ENCODE results near the gene PSMB3. TPM values are rescaled to one million over a fixed set of nuclear protein-coding genes. Genes with fewer than 3 reads are reported as not detected.

Gene PSMB3
- polyA plus RNA-seq, 3 donors: 315 to 689 (median 625) TPM

- peaks cover 0 to 3% (median 0%) of the 10 kb centered on the region in 3 donors for H3K27me3 Mint-ChIP-seq (ENCODE audit: low read depth in 3 of 3)
- H2AFZ ChIP-seq (ENCODE audit: insufficient read depth, low read depth, low read length, poor library complexity, severe bottlenecking): no peak overlapping the region
- H3K4me1 Mint-ChIP-seq: no peaks in the 10 kb centered on the region
- H3K27ac Mint-ChIP-seq: no peak overlapping the region
- H3K4me2 ChIP-seq (replicated peaks; ENCODE audit: extremely low read depth, low read length, poor library complexity, severe bottlenecking): no peak overlapping the region
- H3K79me2 ChIP-seq (ENCODE audit: insufficient read depth, low read length): no peaks in the 10 kb centered on the region
- H3K9me3 Mint-ChIP-seq: peaks cover 0 to 4% (median 0%) of the 10 kb centered on the region in 7 donors
- no peaks in the 10 kb centered on the region for H4K20me1 ChIP-seq (ENCODE audit: insufficient read depth, low read length)
- intact Hi-C loops (cut with micrococcal nuclease): no loop called here
- DNase-seq: no peak
- 91% methylated on average over 8 of the region's 12 CpGs for WGBS (ENCODE audit: insufficient coverage)
- no peak overlapping the region for H3K4me3 ChIP-seq (replicated peaks in 1 of 3; ENCODE audit: low read depth in 2 of 3, low read length in 3 of 3)
- no peak overlapping the region for H3K4me3 Mint-ChIP-seq
- no peak overlapping the region for H3K27ac ChIP-seq (ENCODE audit: low read depth in 1 of 2, low read length in 2 of 2)
- TF ChIP-seq CTCF (IDR thresholded peaks at IDR 0.05): no peak
- H3K27me3 ChIP-seq (ENCODE audit: control insufficient read depth in 2 of 2, insufficient read depth in 2 of 2, low read length in 2 of 2): no peaks in the 10 kb centered on the region
- peaks cover 57 to 71% of the 10 kb centered on the region in 2 donors for H3K36me3 ChIP-seq (replicated peaks in 1 of 2; ENCODE audit: control insufficient read depth in 1 of 2, insufficient read depth in 2 of 2, low read length in 2 of 2)
- H3K4me1 ChIP-seq (ENCODE audit: control insufficient read depth in 1 of 2, insufficient read depth in 2 of 2, low read length in 2 of 2): no peaks in the 10 kb centered on the region
- H3K36me3 Mint-ChIP-seq: peaks cover 57 to 60% of the 10 kb centered on the region in 2 donors
- H3K9ac ChIP-seq (ENCODE audit: insufficient read depth, low read length, poor library complexity, severe bottlenecking): no peak overlapping the region
- no peaks in the 10 kb centered on the region for H3K9me3 ChIP-seq (replicated peaks in 1 of 2; ENCODE audit: control insufficient read depth in 1 of 2, insufficient read depth in 1 of 2, low read length in 2 of 2)
These were observed 35.3 kb upstream of the PSMB3 start for GRCh38 chr17:38717139-38717745.

DNA sequence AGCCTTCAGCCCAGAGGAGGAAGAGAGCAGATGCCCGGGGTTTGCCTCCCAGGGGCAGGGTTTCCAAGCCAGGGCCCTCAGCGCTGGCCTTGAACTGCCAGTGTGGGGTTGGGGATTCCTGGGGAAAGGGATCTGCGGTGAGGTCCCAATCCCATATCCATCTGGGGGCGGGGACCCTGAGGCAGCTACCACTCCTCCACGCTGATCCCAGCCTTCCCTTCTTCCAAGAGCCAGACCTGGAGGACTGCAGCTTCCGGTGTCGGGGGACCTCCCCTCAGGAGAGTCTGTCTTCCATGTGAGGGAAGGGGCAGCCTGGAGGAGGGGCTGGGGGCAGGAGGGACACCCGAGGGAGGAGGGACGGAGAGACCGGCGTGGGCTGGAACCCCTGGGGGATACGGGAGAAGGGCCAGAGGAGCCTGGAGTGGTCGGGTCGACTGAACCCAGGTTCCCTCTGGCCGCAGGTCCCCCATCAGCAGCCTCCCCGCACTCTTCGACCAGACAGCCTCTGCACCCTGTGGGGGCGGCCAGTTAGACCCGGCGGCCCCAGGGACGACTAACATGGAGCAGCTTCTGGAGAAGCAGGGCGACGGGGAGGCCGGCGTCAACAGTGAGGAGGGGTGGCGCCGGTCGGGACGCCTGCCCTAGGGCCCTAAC lies 33.1 kb upstream of the PSMB3 start:
- peaks cover 48 to 52% of the 10 kb centered on the region in 2 donors for H3K36me3 Mint-ChIP-seq
- 96% methylated on average over 23 of the region's 29 CpGs for WGBS (ENCODE audit: insufficient coverage)
- no peak overlapping the region for H3K27ac Mint-ChIP-seq

More for the DNA sequence above, 33.1 kb upstream of the PSMB3 start:
- no peaks in the 10 kb centered on the region for H3K79me2 ChIP-seq (ENCODE audit: insufficient read depth, low read length)
- H3K27ac ChIP-seq (ENCODE audit: low read depth in 1 of 2, low read length in 2 of 2): no peak overlapping the region
- H3K9me3 Mint-ChIP-seq: peaks cover 0 to 4% (median 0%) of the 10 kb centered on the region in 7 donors
- no peaks in the 10 kb centered on the region for H4K20me1 ChIP-seq (ENCODE audit: insufficient read depth, low read length)
- peaks cover 4% of the 10 kb centered on the region for H3K4me1 Mint-ChIP-seq
- H3K9me3 ChIP-seq (replicated peaks in 1 of 2; ENCODE audit: control insufficient read depth in 1 of 2, insufficient read depth in 1 of 2, low read length in 2 of 2): no peaks in the 10 kb centered on the region
- peaks cover 1 to 3% of the 10 kb centered on the region in 2 donors for H3K4me1 ChIP-seq (ENCODE audit: control insufficient read depth in 1 of 2, insufficient read depth in 2 of 2, low read length in 2 of 2)
- no peak overlapping the region for H3K4me3 ChIP-seq (replicated peaks in 1 of 3; ENCODE audit: low read depth in 2 of 3, low read length in 3 of 3)
- intact Hi-C loops (cut with micrococcal nuclease): no loop called here
- no peak for DNase-seq
- no peak overlapping the region for H2AFZ ChIP-seq (ENCODE audit: insufficient read depth, low read depth, low read length, poor library complexity, severe bottlenecking)
- H3K4me3 Mint-ChIP-seq: no peak overlapping the region
- no peaks in the 10 kb centered on the region for H3K27me3 ChIP-seq (ENCODE audit: control insufficient read depth in 2 of 2, insufficient read depth in 2 of 2, low read length in 2 of 2)
- no peak overlapping the region for H3K9ac ChIP-seq (ENCODE audit: insufficient read depth, low read length, poor library complexity, severe bottlenecking)
- no peak for TF ChIP-seq CTCF (IDR thresholded peaks at IDR 0.05)
- peaks cover 1 to 3% (median 1%) of the 10 kb centered on the region in 3 donors for H3K27me3 Mint-ChIP-seq (ENCODE audit: low read depth in 3 of 3)
- peaks cover 46 to 57% of the 10 kb centered on the region in 2 donors for H3K36me3 ChIP-seq (replicated peaks in 1 of 2; ENCODE audit: control insufficient read depth in 1 of 2, insufficient read depth in 2 of 2, low read length in 2 of 2)
- no peak overlapping the region for H3K4me2 ChIP-seq (replicated peaks; ENCODE audit: extremely low read depth, low read length, poor library complexity, severe bottlenecking)

Measured in CD14-positive monocyte (primary cell).